GM18502 (cell line): ENCODE results near the gene PKD1.

Experiments used
- ATAC-seq: cut with Tn5 transposase; IDR thresholded peaks from one replicate; pipeline ENCODE4 v1.9.1; 2021; ENCODE audit warnings: mild to moderate bottlenecking; ENCODE audit not compliant: unreplicated experiment, poor library complexity

PKD1 gene

DNA sequence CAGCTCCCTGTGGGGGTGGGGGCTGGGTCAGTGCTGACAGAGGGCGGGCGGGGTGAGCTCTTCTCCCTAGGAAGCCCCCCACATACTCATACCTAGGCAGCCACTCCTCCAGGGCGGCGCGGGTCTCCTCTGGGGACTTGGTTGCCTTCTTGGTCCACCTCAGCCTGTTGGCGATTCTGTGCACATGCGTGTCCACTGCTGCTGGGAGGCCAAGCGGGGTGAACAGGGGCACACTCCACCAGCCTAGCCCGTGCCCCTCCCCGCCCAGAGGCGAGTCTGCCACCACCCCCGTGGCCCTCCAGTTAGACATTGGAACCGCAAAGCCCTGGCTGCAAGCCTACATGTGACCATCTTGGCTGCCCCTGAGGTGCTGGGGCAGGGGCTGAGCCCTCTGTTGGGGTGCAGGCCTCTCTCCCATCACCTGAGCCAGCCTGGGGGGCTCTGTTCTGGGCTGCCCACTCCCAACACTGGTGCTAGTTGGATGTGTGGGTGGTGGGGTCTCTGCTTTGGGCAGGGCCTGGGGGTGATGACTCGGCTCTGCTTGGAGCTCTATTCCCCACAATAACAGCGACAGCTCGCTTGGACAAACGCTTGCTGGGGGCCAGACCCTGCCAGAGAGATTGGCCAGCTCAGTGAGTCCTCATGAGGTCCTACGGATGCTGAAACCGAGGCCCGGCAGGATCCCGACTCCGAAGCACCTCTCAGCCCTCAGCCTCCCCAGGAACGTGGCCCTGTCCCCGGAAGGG lies 95.5 kb downstream of the PKD1 start:
- ATAC-seq = no peak

DNA sequence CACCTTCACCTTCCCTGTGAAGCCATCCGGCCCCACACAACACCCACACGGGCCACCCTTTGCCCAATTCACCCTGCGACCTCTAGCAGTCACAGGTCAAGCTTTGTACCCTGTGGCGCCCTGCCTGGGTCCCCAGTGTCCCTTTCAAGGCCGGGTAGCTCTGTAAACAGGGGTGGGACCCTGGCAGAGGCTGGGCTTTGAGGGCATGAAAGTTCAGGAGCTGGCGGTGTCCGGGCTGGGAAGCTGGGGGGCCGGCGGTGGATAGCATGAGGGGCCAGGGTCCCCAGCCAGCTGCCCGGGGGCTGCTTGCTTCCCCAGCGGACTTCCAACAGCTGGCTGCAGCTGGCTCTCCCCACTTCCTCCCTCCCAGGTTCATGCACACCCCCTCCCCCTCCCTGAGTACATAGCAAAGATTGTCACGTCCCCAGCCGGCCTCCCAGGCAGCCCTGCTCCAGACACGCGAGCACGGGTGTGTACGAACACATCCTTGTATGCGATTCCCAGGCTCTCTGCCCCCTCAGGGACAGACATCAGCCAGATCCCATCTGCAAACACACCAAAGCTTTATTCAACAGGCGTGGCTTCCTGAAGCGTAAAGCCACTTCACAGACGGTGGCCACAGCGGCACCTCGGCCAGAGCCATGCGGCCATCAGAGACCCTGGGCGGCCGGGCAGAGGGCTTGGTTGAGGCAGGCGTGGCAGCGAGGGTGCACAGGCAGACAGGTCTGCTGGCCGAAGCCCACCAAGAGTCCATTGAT lies 96.2 kb downstream of the PKD1 start:
- no peak for ATAC-seq
